GM12864 (cell line): Measurements from ENCODE around the gene CAV1.

Experiments used
- DNase-seq: peaks from one replicate; pipeline ENCODE4 v3.0.0-alpha.2; 2011; ENCODE audit warnings: low read depth
- H3K4me3 ChIP-seq: 2 replicates; pipeline ENCODE4 v1.5.1; 2011; ENCODE audit warnings: mild to moderate bottlenecking, low read depth, low read length, control low read depth
- CTCF ChIP-seq: IDR thresholded peaks from 2 replicates; pipeline ENCODE4 v1.5.1; 2011; ENCODE audit warnings: low read depth, mild to moderate bottlenecking, moderate library complexity, low read length, control low read depth, inconsistent platforms; ENCODE audit errors: missing control alignments

Gene CAV1

GRCh38 chr7:116505823-116506222 is 19.0 kb upstream of the CAV1 start:
- DNase-seq = no peak
- TF ChIP-seq CTCF = no peak
- H3K4me3 ChIP-seq = no peak overlapping the region

GRCh38 chr7:116509982-116510579 is 14.8 kb upstream of the CAV1 start:
- no peak overlapping the region for H3K4me3 ChIP-seq
- DNase-seq = no peak
- TF ChIP-seq CTCF = no peak

- no peak overlapping the region for H3K4me3 ChIP-seq
- no peak for TF ChIP-seq CTCF
- no peak for DNase-seq
Observed at GRCh38 chr7:116510795-116511194, 14.0 kb upstream of the CAV1 start.

GRCh38 chr7:116511552-116512519 is 13.0 kb upstream of the CAV1 start:
- H3K4me3 ChIP-seq = peak overlapping the region; percentile 50
- DNase-seq = peak; percentile 56
- TF ChIP-seq CTCF = no peak

DNA sequence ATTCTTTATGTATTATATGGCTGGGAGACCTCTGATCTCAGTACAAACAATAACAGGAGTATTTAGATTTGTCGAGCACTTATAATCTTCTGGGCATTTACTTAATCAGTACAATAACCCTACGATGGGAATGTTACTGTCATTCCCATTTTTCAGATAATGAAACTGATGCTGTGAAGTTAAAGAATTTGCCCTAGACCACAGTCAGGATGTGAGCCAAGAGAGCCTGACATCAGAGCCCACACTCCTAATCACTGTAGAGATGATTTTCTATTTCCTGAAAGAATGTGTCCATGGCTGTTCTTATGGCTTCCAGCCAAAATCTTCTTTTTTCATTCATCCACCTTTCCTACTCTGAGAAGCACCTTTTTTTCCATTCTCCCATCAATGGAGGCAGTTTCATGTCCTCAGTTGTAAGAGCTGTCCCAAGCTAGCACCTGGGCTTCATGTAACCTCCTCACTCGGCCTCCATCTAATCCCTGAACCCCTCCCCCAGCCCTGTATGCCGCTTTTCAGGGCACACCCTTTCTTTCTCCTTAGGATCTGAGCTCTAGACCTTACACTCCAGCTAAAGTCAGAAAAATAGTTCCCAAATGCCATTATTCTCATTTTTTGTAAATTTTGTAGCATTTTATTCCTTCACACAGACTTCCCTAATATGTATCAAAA is 12.2 kb upstream of the CAV1 start:
- no peak for TF ChIP-seq CTCF
- DNase-seq = no peak
- peak overlapping the region; percentile 50; the same call in 1 of the 2 replicates for H3K4me3 ChIP-seq

GRCh38 chr7:116515584-116515983 is 9.3 kb upstream of the CAV1 start:
- H3K4me3 ChIP-seq = no peak overlapping the region
- no peak for TF ChIP-seq CTCF
- no peak for DNase-seq
